HepG2 (cell line): ENCODE measurements around the gene CCDC88B. TPM values are rescaled to one million over a fixed set of nuclear protein-coding genes. Genes with fewer than 3 reads are reported as not detected.

Source experiments
- ATAC-seq: fragments of 200-7000 bp; cut with Tn5 transposase; 3 replicates; pipeline ENCODE4 v1.9.1; 2020; ENCODE audit warnings: mild to moderate bottlenecking, moderate library complexity
- BruUV-seq: library from RNA; stranded (reverse); fragments of 400-500 nt; replicated peaks from 2 replicates; lab custom pipeline; 2021; lab: Mats Ljungman, UMichigan
- CTCF ChIA-PET: fragments of 300-600 bp; formaldehyde crosslinking; extraction: SDS; loops from one replicate; lab custom pipeline; 2021; ENCODE audit warnings: low total read pairs, inconsistent platforms, low intra/inter-chr PET ratio; lab: Yijun Ruan, JAX
- POLR2A ChIA-PET: fragments of 350-600 bp; sonication (Branson Sonifier 250); formaldehyde crosslinking; loops from one replicate; lab custom pipeline; 2020; ENCODE audit warnings: antibody characterized with exemption, inconsistent platforms; lab: Yijun Ruan, JAX
- DNase-seq: peaks from one replicate; pipeline ENCODE4 v3.0.0-alpha.2; 2015; ENCODE audit warnings: low spot score
- FAIRE-seq: peaks from 3 replicates; lab custom pipeline; 2011; peaks lifted over from hg19 to GRCh38; lab: Jason Lieb, UNC
- H2AFZ ChIP-seq: one replicate; pipeline ENCODE4 v1.6.1; 2011; ENCODE audit warnings: low read length, inconsistent platforms
- H3K27ac ChIP-seq: fragments of 300-600 bp; 3 replicates; pipeline ENCODE4 v1.8.0; 2011; ENCODE audit warnings: mixed run types, mild to moderate bottlenecking, mixed read lengths, low read length, inconsistent platforms; ENCODE audit not compliant: insufficient read depth; ENCODE audit errors: extremely low read length
- H3K27me3 ChIP-seq, 2 experiments: fragments of 200-600 bp in 1 of 2; 2 replicates in 1 of 2; 3 replicates in 1 of 2; pipeline versions ENCODE4 v1.6.0 to v1.8.0; 2011; ENCODE audit warnings: low read length in 2 of 2, mild to moderate bottlenecking in 2 of 2, moderate library complexity in 2 of 2, inconsistent platforms in 1 of 2; ENCODE audit not compliant: insufficient read depth in 2 of 2, control insufficient read depth in 1 of 2
- H3K36me3 ChIP-seq, 2 experiments: fragments of 200-600 bp in 1 of 2; replicated peaks in 1 of 2; 2 replicates in 1 of 2; 3 replicates in 1 of 2; pipeline versions ENCODE4 v1.5.1 to v1.8.0; 2011; ENCODE audit warnings: low read length in 2 of 2, inconsistent platforms in 1 of 2; ENCODE audit not compliant: insufficient read depth in 2 of 2, control insufficient read depth in 1 of 2
- H3K4me1 ChIP-seq: 2 replicates; pipeline ENCODE4 v1.5.1; 2012; ENCODE audit warnings: low read length, inconsistent platforms; ENCODE audit not compliant: insufficient read depth
- H3K4me2 ChIP-seq: 2 replicates; pipeline ENCODE4 v1.6.0; 2011; ENCODE audit warnings: low read depth, low read length, inconsistent platforms
- H3K4me3 ChIP-seq, 3 experiments: fragments of 200-600 bp in 1 of 3; sonication (generic), shearing (Covaris generic) in 1 of 3; replicated peaks in 1 of 3; 2 replicates each; pipeline ENCODE4 v1.5.1; 2011 to 2016; ENCODE audit warnings: low read length in 3 of 3, inconsistent platforms in 2 of 3, low read depth in 2 of 3, mild to moderate bottlenecking in 2 of 3, control low read depth in 1 of 3, mixed read lengths in 1 of 3; ENCODE audit not compliant: insufficient read depth in 1 of 3
- H3K79me2 ChIP-seq: one replicate; pipeline ENCODE4 v1.6.1; 2011; ENCODE audit warnings: low read length, inconsistent platforms; ENCODE audit not compliant: insufficient read depth
- H3K9ac ChIP-seq: 2 replicates; pipeline ENCODE4 v1.6.0; 2011; ENCODE audit warnings: mild to moderate bottlenecking, low read depth, low read length, inconsistent platforms; ENCODE audit not compliant: insufficient read depth
- H3K9me3 ChIP-seq: 2 replicates; pipeline ENCODE4 v1.5.1; 2012; ENCODE audit warnings: mild to moderate bottlenecking, low read length
- H4K20me1 ChIP-seq: 2 replicates; pipeline ENCODE4 v1.6.0; 2011; ENCODE audit warnings: inconsistent platforms, mild to moderate bottlenecking, low read length, moderate library complexity; ENCODE audit not compliant: insufficient read depth
- DNMT3B ChIP-seq: conservative IDR thresholded peaks from 2 replicates; pipeline ENCODE4 v1.6.1; 2016; ENCODE audit warnings: missing biosample characterization, control low read depth
- HMGA1 ChIP-seq: sonication (generic); formaldehyde crosslinking; conservative IDR thresholded peaks from 2 replicates; pipeline ENCODE4 v1.4.0; 2020; ENCODE audit warnings: missing genetic modification reagents
- RBM39 ChIP-seq: fragments of 200-400 bp; formaldehyde crosslinking; IDR thresholded peaks from one replicate; pipeline ENCODE4 v1.6.1; 2018; ENCODE audit warnings: antibody characterized with exemption, mild to moderate bottlenecking, low read depth, low read length; ENCODE audit not compliant: poor library complexity, severe bottlenecking
- REL ChIP-seq: sonication (generic); formaldehyde crosslinking; conservative IDR thresholded peaks from 2 replicates; pipeline ENCODE4 v1.8.0; 2022; ENCODE audit warnings: mild to moderate bottlenecking, missing genetic modification reagents, moderate library complexity
- SKI ChIP-seq: fragments of 450-650 bp; IDR thresholded peaks from one replicate; pipeline ENCODE4 v1.6.1; 2018; ENCODE audit warnings: mild to moderate bottlenecking; ENCODE audit not compliant: partially characterized antibody
- SYNCRIP ChIP-seq: fragments of 200-400 bp; formaldehyde crosslinking; IDR thresholded peaks from 2 replicates; pipeline ENCODE4 v1.6.1; 2018; ENCODE audit warnings: mild to moderate bottlenecking, low read depth, low read length; ENCODE audit not compliant: insufficient read depth
- TOE1 ChIP-seq: sonication (generic); formaldehyde crosslinking; IDR thresholded peaks from 2 replicates; pipeline ENCODE4 v1.4.0; 2020; ENCODE audit warnings: mild to moderate bottlenecking, missing genetic modification reagents
- ZNF768 ChIP-seq: sonication (generic); formaldehyde crosslinking; IDR thresholded peaks from 2 replicates; pipeline ENCODE4 v1.4.0; 2020; ENCODE audit warnings: missing genetic modification reagents
- ZNF839 ChIP-seq: sonication (generic); formaldehyde crosslinking; IDR thresholded peaks from 2 replicates; pipeline ENCODE4 v1.4.0; 2020; ENCODE audit warnings: missing genetic modification reagents, mild to moderate bottlenecking, borderline replicate concordance
- ZSCAN29 ChIP-seq: sonication (generic); formaldehyde crosslinking; conservative IDR thresholded peaks from 2 replicates; pipeline ENCODE4 v1.4.0; 2020; ENCODE audit warnings: mild to moderate bottlenecking, missing genetic modification reagents
- ZSCAN5A ChIP-seq: sonication (generic); formaldehyde crosslinking; IDR thresholded peaks from 2 replicates; pipeline ENCODE4 v1.8.0; 2022; ENCODE audit warnings: mild to moderate bottlenecking, missing genetic modification reagents, borderline replicate concordance
- WGBS: methylation state at CpG from one replicate; pipeline ENCODE4 v1.1.6; 2017; ENCODE audit warnings: low lambda C conversion rate; 5-methylcytosine and 5-hydroxymethylcytosine counted together
- in situ Hi-C: cut with HindIII; loops from 2 replicates; pipeline ENCODE4 v1.10.0; 2017; ENCODE audit warnings: low pct_unique_long_range_greater_than_20kb; ENCODE audit not compliant: extremely low pct_ligation_motif_present
- intact Hi-C: fragments of 100-400 bp; cut with micrococcal nuclease; formaldehyde crosslinking; loops from one replicate; pipeline ENCODE4 v1.10.0; 2022; ENCODE audit not compliant: unreplicated experiment
- polyA plus RNA-seq, 8 experiments: library from polyadenylated mRNA; depleted of rRNA in 3 of 8; stranded (reverse) in 7 of 8; unstranded in 1 of 8; fragments of >200 nt; fragmentation: Illumina TruSeq in 4 of 8; extraction: Trizol in 4 of 8; gene quantifications; 2 replicates each; pipeline versions ENCODE4 v1.2.1 to v1.2.3, GENCODE V29; 2011 to 2016; ENCODE audit warnings: low read depth in 4 of 8, missing spikeins in 1 of 8, mixed read lengths in 1 of 8; ENCODE audit not compliant: insufficient read depth in 1 of 8
- total RNA-seq, 5 experiments: library from RNA; depleted of rRNA; stranded (reverse); fragments of >200 nt; fragmentation: Illumina TruSeq; extraction: Trizol; gene quantifications; 2 replicates each; pipeline ENCODE4 v1.2.3, GENCODE V29; 2016; ENCODE audit warnings: low read depth in 1 of 5
- TF ChIP-seq, protein P1 (sequence below): sonication (generic); formaldehyde crosslinking; IDR thresholded peaks from 2 replicates; pipeline ENCODE4 v1.5.1; 2020; ENCODE audit warnings: missing genetic modification reagents, mild to moderate bottlenecking, borderline replicate concordance
- TF ChIP-seq, protein P2 (sequence below): sonication (generic); formaldehyde crosslinking; IDR thresholded peaks from 2 replicates; pipeline ENCODE4 v1.9.0; 2022; ENCODE audit warnings: low read depth, missing genetic modification reagents

Gene CCDC88B
- total and polyA plus RNA-seq, 2 of the 13 experiments (the other 11 are each of a cell fraction or from before 2014, with no cell fraction given): 3.6 to 4.8 TPM

GRCh38 chr11:64362339-64362738 lies 22.3 kb downstream of the CCDC88B start:
- no TSS peak for BruUV-seq
- Histone ChIP-seq H3K4me1 (peaks cover 23% of the 10 kb centered on the region), H3K9ac (no peak overlapping the region), H3K27me3 (no peaks in the 10 kb centered on the region; a peak in 1 of 5 replicates), H2AFZ (no peak overlapping the region), H3K4me3 (no peak overlapping the region), H3K4me2 (no peak overlapping the region), H3K27ac (no peak overlapping the region), H3K9me3 (no peaks in the 10 kb centered on the region), H4K20me1 (no peaks in the 10 kb centered on the region), H3K79me2 (no peaks in the 10 kb centered on the region), H3K36me3 (peaks cover 7 to 30% of the 10 kb centered on the region in 2 experiments)
- intact Hi-C loops: no loop called here
- POLR2A ChIA-PET: no interaction called here
- 100% methylated on average over 10 of the region's 10 CpGs for WGBS
- in situ Hi-C loops: no loop called here
- FAIRE-seq (no peak), ATAC-seq (no peak), DNase-seq (no peak)
- CTCF ChIA-PET: no interaction called here
- TF ChIP-seq ZNF768 (CRISPR knock-in tag): 0 out of 2 replicates have a peak, but pooled peaks have one; percentile 2
- TF ChIP-seq RBM39: no peak
- TF ChIP-seq, protein P1, sequence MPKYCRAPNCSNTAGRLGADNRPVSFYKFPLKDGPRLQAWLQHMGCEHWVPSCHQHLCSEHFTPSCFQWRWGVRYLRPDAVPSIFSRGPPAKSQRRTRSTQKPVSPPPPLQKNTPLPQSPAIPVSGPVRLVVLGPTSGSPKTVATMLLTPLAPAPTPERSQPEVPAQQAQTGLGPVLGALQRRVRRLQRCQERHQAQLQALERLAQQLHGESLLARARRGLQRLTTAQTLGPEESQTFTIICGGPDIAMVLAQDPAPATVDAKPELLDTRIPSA (CRISPR knock-in tag): no peak

- no peaks in the 10 kb centered on the region for H4K20me1 ChIP-seq
- no peaks in the 10 kb centered on the region for H3K79me2 ChIP-seq
- no peak for TF ChIP-seq ZNF839 (CRISPR knock-in tag)
- TF ChIP-seq ZSCAN29 (CRISPR knock-in tag): no peak
- TF ChIP-seq ZSCAN5A (CRISPR knock-in tag): no peak
- TF ChIP-seq SKI: no peak
- TF ChIP-seq, protein P2, sequence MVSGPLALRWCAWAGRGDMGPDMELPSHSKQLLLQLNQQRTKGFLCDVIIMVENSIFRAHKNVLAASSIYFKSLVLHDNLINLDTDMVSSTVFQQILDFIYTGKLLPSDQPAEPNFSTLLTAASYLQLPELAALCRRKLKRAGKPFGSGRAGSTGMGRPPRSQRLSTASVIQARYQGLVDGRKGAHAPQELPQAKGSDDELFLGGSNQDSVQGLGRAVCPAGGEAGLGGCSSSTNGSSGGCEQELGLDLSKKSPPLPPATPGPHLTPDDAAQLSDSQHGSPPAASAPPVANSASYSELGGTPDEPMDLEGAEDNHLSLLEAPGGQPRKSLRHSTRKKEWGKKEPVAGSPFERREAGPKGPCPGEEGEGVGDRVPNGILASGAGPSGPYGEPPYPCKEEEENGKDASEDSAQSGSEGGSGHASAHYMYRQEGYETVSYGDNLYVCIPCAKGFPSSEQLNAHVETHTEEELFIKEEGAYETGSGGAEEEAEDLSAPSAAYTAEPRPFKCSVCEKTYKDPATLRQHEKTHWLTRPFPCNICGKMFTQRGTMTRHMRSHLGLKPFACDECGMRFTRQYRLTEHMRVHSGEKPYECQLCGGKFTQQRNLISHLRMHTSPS: no peak
- TF ChIP-seq SYNCRIP: no peak
- TF ChIP-seq REL (CRISPR knock-in tag): no peak
- no peak for TF ChIP-seq DNMT3B
- no peak for TF ChIP-seq HMGA1 (CRISPR knock-in tag)
- no peak for TF ChIP-seq TOE1 (CRISPR knock-in tag)
- H3K27ac ChIP-seq: no peak overlapping the region
- no peak for DNase-seq
- in situ Hi-C loops (no loop called here), intact Hi-C loops (no loop called here)
- peaks cover 7% of the 10 kb centered on the region for H3K4me1 ChIP-seq
- H3K9me3 ChIP-seq: no peaks in the 10 kb centered on the region
- 91% methylated on average over 6 of the region's 6 CpGs for WGBS
- no peaks in the 10 kb centered on the region; a peak in 1 of 5 replicates for H3K27me3 ChIP-seq
- no TSS peak for BruUV-seq
- ATAC-seq: no peak
- H3K9ac ChIP-seq: no peak overlapping the region
- no peak overlapping the region for H2AFZ ChIP-seq
- no peak overlapping the region for H3K4me3 ChIP-seq
- no peak overlapping the region for H3K4me2 ChIP-seq
- POLR2A ChIA-PET: no interaction called here
- CTCF ChIA-PET: no interaction called here
- FAIRE-seq: no peak
- peaks cover 7 to 34% of the 10 kb centered on the region in 2 experiments for H3K36me3 ChIP-seq
These were observed 24.4 kb downstream of the CCDC88B start for GRCh38 chr11:64364435-64364834.
